Purkinje cell (primary cell): ENCODE data around the gene CHIC2. TPM values are rescaled to one million over a fixed set of nuclear protein-coding genes. Genes with fewer than 3 reads are reported as not detected.

Experiments used
- polyA plus RNA-seq: library from polyadenylated mRNA; unstranded; fragments of >200 nt; fragmentation: Nextera tagmentation; gene quantifications from 2 replicates; pipeline ENCODE4 v1.2.1, GENCODE V29; 2014

The CHIC2 gene
- 6.9 and 10.3 TPM in 2 replicates for polyA plus RNA-seq

GRCh38 chr4:54064317-54065111 is at the start of gene CHIC2:
TSS of gene CHIC2 (minus strand) at chr4:54064605. CDS start at chr4:54064300, 305 bp downstream.

DNA sequence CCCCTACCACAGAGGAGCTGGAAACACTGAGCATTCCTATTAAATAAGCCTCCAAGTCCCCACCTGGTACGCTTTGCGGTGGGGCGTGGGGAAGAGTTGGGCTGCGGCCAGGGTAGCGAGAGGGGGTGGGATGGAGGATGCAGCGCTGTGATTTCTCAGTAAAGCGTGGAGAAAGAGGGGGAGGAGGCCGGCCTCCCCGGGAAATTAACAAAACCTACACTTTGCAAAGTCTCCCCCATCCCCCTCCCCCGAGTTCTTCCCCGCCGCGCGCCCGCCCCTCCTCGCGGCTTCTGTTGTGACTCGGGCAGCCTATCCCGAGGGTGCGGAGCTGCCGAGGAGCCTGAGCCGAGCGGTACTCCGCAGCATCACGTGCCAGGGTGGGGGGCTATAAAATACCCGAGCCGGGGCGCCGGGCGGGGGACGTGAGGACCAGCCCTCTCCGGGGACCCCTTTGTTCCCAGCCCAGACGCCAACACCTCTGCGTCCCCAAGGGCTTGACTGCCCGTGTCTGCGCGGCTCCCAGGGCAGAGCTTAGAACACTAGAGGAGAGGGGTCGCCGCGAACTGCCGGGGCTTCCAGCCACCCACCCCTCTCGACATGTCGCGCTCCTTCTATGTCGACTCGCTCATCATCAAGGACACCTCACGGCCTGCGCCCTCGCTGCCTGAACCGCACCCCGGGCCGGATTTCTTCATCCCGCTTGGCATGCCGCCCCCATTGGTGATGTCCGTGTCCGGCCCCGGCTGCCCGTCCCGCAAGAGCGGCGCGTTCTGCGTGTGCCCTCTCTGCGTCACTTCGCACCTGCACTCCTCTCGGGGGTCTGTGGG is 35.6 kb upstream of the CHIC2 start, which contains the start of gene GSX2:
GSX2 (plus strand) TSS at position 416 of the 827 bp plus-strand sequence; CDS start at position 598, 182 bp downstream.

Other genes starting within 250 kb of the CHIC2 start
- gene GSX2, start 35.6 kb upstream of the CHIC2 start, polyA plus RNA-seq = not detected in 2 replicates
- 0.94 and 1.2 TPM in 2 replicates for gene PDGFRA, start 164.7 kb upstream of the CHIC2 start, polyA plus RNA-seq